Keratinocyte (primary cell): Measurements from ENCODE around the gene DOK5.
A peak's percentile ranks its signal among the peaks of the same experiment; 100 is the strongest.

Experiments
- EZH2 ChIP-seq: IDR thresholded peaks from one replicate; pipeline ENCODE4 v1.6.1; 2012; ENCODE audit warnings: inconsistent platforms, mild to moderate bottlenecking, low read length, moderate library complexity
- TF ChIP-seq, protein P1 (sequence below), 3 experiments: IDR thresholded peaks in 1 of 3; conservative IDR thresholded peaks in 1 of 3; optimal IDR thresholded peaks in 1 of 3; 2 replicates in 2 of 3; 3 replicates in 1 of 3; pipeline versions ENCODE3 to v1.5.1; 2011; ENCODE audit warnings: low read length in 3 of 3, mild to moderate bottlenecking in 3 of 3, moderate library complexity in 2 of 3, control low read depth in 1 of 3, inconsistent platforms in 1 of 3; ENCODE audit not compliant: insufficient read depth in 2 of 3; ENCODE audit errors: extremely low read depth in 1 of 3

- TF ChIP-seq, protein P1, sequence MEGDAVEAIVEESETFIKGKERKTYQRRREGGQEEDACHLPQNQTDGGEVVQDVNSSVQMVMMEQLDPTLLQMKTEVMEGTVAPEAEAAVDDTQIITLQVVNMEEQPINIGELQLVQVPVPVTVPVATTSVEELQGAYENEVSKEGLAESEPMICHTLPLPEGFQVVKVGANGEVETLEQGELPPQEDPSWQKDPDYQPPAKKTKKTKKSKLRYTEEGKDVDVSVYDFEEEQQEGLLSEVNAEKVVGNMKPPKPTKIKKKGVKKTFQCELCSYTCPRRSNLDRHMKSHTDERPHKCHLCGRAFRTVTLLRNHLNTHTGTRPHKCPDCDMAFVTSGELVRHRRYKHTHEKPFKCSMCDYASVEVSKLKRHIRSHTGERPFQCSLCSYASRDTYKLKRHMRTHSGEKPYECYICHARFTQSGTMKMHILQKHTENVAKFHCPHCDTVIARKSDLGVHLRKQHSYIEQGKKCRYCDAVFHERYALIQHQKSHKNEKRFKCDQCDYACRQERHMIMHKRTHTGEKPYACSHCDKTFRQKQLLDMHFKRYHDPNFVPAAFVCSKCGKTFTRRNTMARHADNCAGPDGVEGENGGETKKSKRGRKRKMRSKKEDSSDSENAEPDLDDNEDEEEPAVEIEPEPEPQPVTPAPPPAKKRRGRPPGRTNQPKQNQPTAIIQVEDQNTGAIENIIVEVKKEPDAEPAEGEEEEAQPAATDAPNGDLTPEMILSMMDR (optimal IDR thresholded peaks at IDR 0.05 in 1 of 3, IDR thresholded peaks at IDR 0.05 in 1 of 3, conservative IDR thresholded peaks at IDR 0.05 in 1 of 3; ENCODE audit: extremely low read depth in 1 of 3, insufficient read depth in 2 of 3, low read length in 3 of 3): no peak
- TF ChIP-seq EZH2: peak; percentile 64
These were observed 996 bp downstream of the DOK5 start for GRCh38 chr20:54476169-54477009.
